Upper lobe of left lung (tissue), 6 donors: ENCODE measurements around the gene HKDC1. TPM values are rescaled to one million over a fixed set of nuclear protein-coding genes. Genes with fewer than 3 reads are reported as not detected.
A peak's percentile ranks its signal among the peaks of the same experiment; 100 is the strongest.

ENCODE experiments used
- ATAC-seq, 2 donors: fragments of 200-7000 bp; cut with Tn5 transposase; one replicate each; pipeline ENCODE4 v1.9.1; 2022; ENCODE audit warnings: mild to moderate bottlenecking in 2 of 2, moderate library complexity in 2 of 2; ENCODE audit not compliant: low FRiP score in 2 of 2
- DNase-seq, 2 donors: peaks; one replicate each; pipeline ENCODE4 v3.0.0-alpha.2; 2019 to 2020
- H3K27ac ChIP-seq, 4 donors: fragments of 200-600 bp; sonication (generic); one replicate each; pipeline ENCODE4 v1.5.1; 2016 to 2019
- H3K27me3 ChIP-seq, 4 donors: fragments of 200-600 bp; sonication (generic); one replicate each; pipeline ENCODE4 v1.5.1; 2017 to 2019
- H3K36me3 ChIP-seq, 4 donors: fragments of 200-600 bp; sonication (generic); one replicate each; pipeline ENCODE4 v1.5.1; 2016 to 2019
- H3K4me1 ChIP-seq, 4 donors: fragments of 200-600 bp; sonication (generic); one replicate each; pipeline ENCODE4 v1.5.1; 2018 to 2019
- H3K4me3 ChIP-seq, 4 donors: fragments of 200-600 bp; sonication (generic); one replicate each; pipeline ENCODE4 v1.5.1; 2017 to 2019; ENCODE audit warnings: mild to moderate bottlenecking in 2 of 4, moderate library complexity in 1 of 4
- H3K9me3 ChIP-seq, 4 donors: fragments of 200-600 bp; sonication (generic); one replicate each; pipeline ENCODE4 v1.5.1; 2018 to 2019
- CTCF ChIP-seq, 6 experiments: fragments of 450-650 bp in 4 of 6; fragments of 200-600 bp in 2 of 6; sonication (generic) in 2 of 6; IDR thresholded peaks; one replicate each; pipeline ENCODE4 v1.5.1; 2016 to 2019; ENCODE audit warnings: antibody characterized with exemption in 6 of 6
- EP300 ChIP-seq, 4 donors: sonication (generic); formaldehyde crosslinking; IDR thresholded peaks; one replicate each; pipeline ENCODE4 v1.5.1; 2017; ENCODE audit warnings: antibody characterized with exemption in 4 of 4, control low read depth in 2 of 4
- POLR2A ChIP-seq, 4 donors: fragments of 450-650 bp; IDR thresholded peaks; one replicate each; pipeline ENCODE4 v1.5.1; 2016 to 2017; ENCODE audit warnings: antibody characterized with exemption in 4 of 4, mild to moderate bottlenecking in 2 of 4
- POLR2AphosphoS5 ChIP-seq, 2 donors: sonication (generic); formaldehyde crosslinking; IDR thresholded peaks; one replicate each; pipeline ENCODE4 v1.5.1; 2017; ENCODE audit warnings: antibody characterized with exemption in 2 of 2
- WGBS, 2 donors: methylation state at CpG; one replicate each; pipeline ENCODE4 v1.1.5; 2017 to 2018; 5-methylcytosine and 5-hydroxymethylcytosine counted together
- total RNA-seq, 6 donors: library from RNA; depleted of rRNA in 4 of 6; stranded (reverse); fragments of >200 nt in 4 of 6; gene quantifications; one replicate each; pipeline versions ENCODE4 v1.1.0 to v1.2.1, GENCODE V29; 2016 to 2021
- donor health status: DM: no; HTN: no; CAD: no; lungs with moderate emphysema.
- donor health status: DM: no; HTN: yes; CAD: no; lungs with severe emphysema.

The HKDC1 gene
- total RNA-seq, 6 donors from 2014 or later: 3.2 to 12.6 (median 7.5) TPM

- 39 to 50% methylated on average over 10 to 11 of the region's 11 CpGs for WGBS, 2 donors
- peak overlapping the region in 2 of 4 donors; percentile 53 to 64 for H3K27ac ChIP-seq
- H3K4me3 ChIP-seq: peak overlapping the region in 1 of 4 donors; percentile 34
- peak in 1 of 2 donors; percentile 73 for TF ChIP-seq POLR2AphosphoS5 (IDR thresholded peaks at IDR 0.05)
- TF ChIP-seq EP300 (IDR thresholded peaks at IDR 0.05): peak in 1 of 4 donors; percentile 56
- peak in 1 of 4 donors; percentile 44 for TF ChIP-seq POLR2A (IDR thresholded peaks at IDR 0.05)
- peak; percentile 42 to 58 (median 51) for TF ChIP-seq CTCF (IDR thresholded peaks at IDR 0.05)
- peaks cover 0 to 20% (median 14%) of the 10 kb centered on the region in 4 donors for H3K4me1 ChIP-seq
- H3K27me3 ChIP-seq: no peaks in the 10 kb centered on the region
- DNase-seq (peak in 1 of 2 donors; percentile 87), ATAC-seq (peak; percentile 73 to 79)
- H3K36me3 ChIP-seq: no peaks in the 10 kb centered on the region
- no peaks in the 10 kb centered on the region for H3K9me3 ChIP-seq
Measured at GRCh38 chr10:69222157-69223027, 2.3 kb downstream of the HKDC1 start.

- Histone ChIP-seq H3K36me3 (no peaks in the 10 kb centered on the region), H3K4me3 (peak overlapping the region in 1 of 4 donors; percentile 34), H3K27ac (peak overlapping the region in 2 of 4 donors; percentile 53 to 61), H3K9me3 (no peaks in the 10 kb centered on the region), H3K27me3 (no peaks in the 10 kb centered on the region), H3K4me1 (peaks cover 0 to 20% (median 14%) of the 10 kb centered on the region in 4 donors)
- 8 to 18% methylated on average over 1 of the region's 1 CpG for WGBS, 2 donors
- DNase-seq (no peak), ATAC-seq (no peak)
- TF ChIP-seq POLR2A (IDR thresholded peaks at IDR 0.05) (no peak), POLR2AphosphoS5 (IDR thresholded peaks at IDR 0.05) (no peak), CTCF (IDR thresholded peaks at IDR 0.05) (no peak), EP300 (IDR thresholded peaks at IDR 0.05) (no peak)
Measured at GRCh38 chr10:69223028-69223342, 2.9 kb downstream of the HKDC1 start.

GRCh38 chr10:69224862-69225657 lies 4.9 kb downstream of the HKDC1 start:
- DNase-seq (no peak), ATAC-seq (no peak)
- H3K27me3 ChIP-seq: no peaks in the 10 kb centered on the region
- 66% methylated on average over 10 of the region's 10 CpGs for WGBS, 2 donors
- peak overlapping the region in 2 of 4 donors; percentile 21 to 24 for H3K27ac ChIP-seq
- TF ChIP-seq POLR2A (IDR thresholded peaks at IDR 0.05) (no peak), POLR2AphosphoS5 (IDR thresholded peaks at IDR 0.05) (no peak)
- no peaks in the 10 kb centered on the region for H3K9me3 ChIP-seq
- H3K36me3 ChIP-seq: no peaks in the 10 kb centered on the region
- H3K4me1 ChIP-seq: peaks cover 0 to 31% (median 15%) of the 10 kb centered on the region in 4 donors
- H3K4me3 ChIP-seq: no peak overlapping the region

- H3K27ac ChIP-seq: no peak overlapping the region
- no peak for TF ChIP-seq POLR2A (IDR thresholded peaks at IDR 0.05)
- no peak for TF ChIP-seq EP300 (IDR thresholded peaks at IDR 0.05)
- TF ChIP-seq POLR2AphosphoS5 (IDR thresholded peaks at IDR 0.05): no peak
- TF ChIP-seq CTCF (IDR thresholded peaks at IDR 0.05): no peak
- no peak for ATAC-seq
Measured at GRCh38 chr10:69225681-69226080, 5.5 kb downstream of the HKDC1 start.

GRCh38 chr10:69226919-69227450 lies 6.9 kb downstream of the HKDC1 start:
- Histone ChIP-seq H3K36me3 (no peaks in the 10 kb centered on the region), H3K4me1 (peaks cover 0 to 25% (median 12%) of the 10 kb centered on the region in 4 donors), H3K4me3 (no peak overlapping the region), H3K9me3 (no peaks in the 10 kb centered on the region), H3K27ac (no peak overlapping the region), H3K27me3 (no peaks in the 10 kb centered on the region)
- TF ChIP-seq POLR2A (IDR thresholded peaks at IDR 0.05) (no peak), POLR2AphosphoS5 (IDR thresholded peaks at IDR 0.05) (no peak), CTCF (IDR thresholded peaks at IDR 0.05) (no peak), EP300 (IDR thresholded peaks at IDR 0.05) (no peak)
- 92 to 93% methylated on average over 8 to 14 of the region's 14 CpGs for WGBS, 2 donors
- DNase-seq (no peak), ATAC-seq (no peak)

More at GRCh38 chr10:69225681-69226080, 5.5 kb downstream of the HKDC1 start:
- H3K36me3 ChIP-seq: no peaks in the 10 kb centered on the region
- peaks cover 0 to 31% (median 15%) of the 10 kb centered on the region in 4 donors for H3K4me1 ChIP-seq
- no peaks in the 10 kb centered on the region for H3K27me3 ChIP-seq
- 90 to 93% methylated on average over 10 of the region's 10 CpGs for WGBS, 2 donors
- DNase-seq: no peak
- no peak overlapping the region for H3K4me3 ChIP-seq
- no peaks in the 10 kb centered on the region for H3K9me3 ChIP-seq
